Muscle of leg (tissue), 11 donors: ENCODE measurements around the gene AFF1. TPM values are rescaled to one million over a fixed set of nuclear protein-coding genes. Genes with fewer than 3 reads are reported as not detected.

Experiments
- DNase-seq: peaks from one replicate; pipeline ENCODE4 v3.0.0; 2013
- H3K27ac ChIP-seq: one replicate; pipeline ENCODE4 v1.5.1; 2013; ENCODE audit warnings: mild to moderate bottlenecking, low read length, control low read depth
- H3K27me3 ChIP-seq: one replicate; pipeline ENCODE4 v1.6.1; 2013; ENCODE audit warnings: low read length; ENCODE audit not compliant: control insufficient read depth, insufficient read depth
- H3K36me3 ChIP-seq: one replicate; pipeline ENCODE4 v1.6.1; 2013; ENCODE audit warnings: low read length; ENCODE audit not compliant: control insufficient read depth, insufficient read depth
- H3K4me1 ChIP-seq: one replicate; pipeline ENCODE4 v1.6.1; 2013; ENCODE audit warnings: low read length; ENCODE audit not compliant: control insufficient read depth, insufficient read depth
- H3K4me3 ChIP-seq: one replicate; pipeline ENCODE4 v1.5.1; 2013; ENCODE audit warnings: low read length, control low read depth
- H3K9me3 ChIP-seq: replicated peaks from 2 replicates; pipeline ENCODE4 v1.6.1; 2013; ENCODE audit warnings: low read depth, low read length; ENCODE audit not compliant: control insufficient read depth
- WGBS: methylation state at CpG from one replicate; pipeline ENCODE4 v1.1.5; 2013; ENCODE audit warnings: missing lambda C conversion rate; ENCODE audit not compliant: insufficient coverage; 5-methylcytosine and 5-hydroxymethylcytosine counted together
- polyA plus RNA-seq, 8 donors: library from polyadenylated mRNA; unstranded; fragments of 120-200 nt; gene quantifications; one replicate each; pipeline versions ENCODE4 v1.2.1 to v1.2.3, GENCODE V29; 2013; ENCODE audit warnings: inconsistent platforms in 1 of 8, low replicate concordance in 1 of 8; ENCODE audit not compliant: insufficient read length in 8 of 8, insufficient read depth in 1 of 8
- total RNA-seq: library from RNA; stranded (reverse); fragments of 120-200 nt; gene quantifications from one replicate; pipeline ENCODE4 v1.2.4, GENCODE V29; 2013

The AFF1 gene
- total and polyA plus RNA-seq, 9 donors = 12.2 to 19.6 (median 15.5) TPM

DNA sequence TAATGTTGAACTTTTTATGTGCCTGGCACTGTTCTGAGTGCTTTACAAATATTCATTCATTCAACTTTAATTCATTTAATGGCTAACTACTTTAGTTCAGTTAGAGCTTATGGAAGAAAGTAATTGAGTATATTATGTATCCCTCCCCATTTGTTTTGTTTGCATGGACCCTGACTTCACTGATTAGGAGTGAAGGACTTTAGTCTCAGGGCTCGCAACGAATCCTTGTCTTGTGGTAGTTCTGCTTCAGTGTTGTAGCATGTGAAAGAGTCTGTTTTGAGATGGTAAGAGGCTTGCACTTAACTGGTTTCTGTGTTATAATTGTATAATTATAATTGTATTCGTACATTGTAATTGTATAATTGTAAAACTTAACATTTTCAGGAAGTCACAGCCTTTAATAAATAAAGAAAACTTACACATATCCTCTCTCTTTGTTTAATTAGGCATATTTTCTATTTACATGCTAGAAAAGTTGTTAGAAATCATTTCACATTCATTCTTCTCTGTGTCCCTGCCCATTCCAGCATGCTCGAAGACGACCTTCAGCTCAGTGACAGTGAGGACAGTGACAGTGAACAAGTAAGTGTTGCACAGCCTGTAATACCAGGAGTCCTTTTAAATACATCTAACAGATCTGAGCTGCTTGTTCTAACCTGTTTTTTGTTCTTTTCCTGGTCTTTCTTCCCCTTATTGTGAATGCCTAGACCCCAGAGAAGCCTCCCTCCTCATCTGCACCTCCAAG is 170.5 kb downstream of the AFF1 start:
- Histone ChIP-seq H3K9me3 (no peaks in the 10 kb centered on the region), H3K27me3 (no peaks in the 10 kb centered on the region), H3K27ac (no peak overlapping the region), H3K4me3 (no peak overlapping the region), H3K36me3 (peaks cover 3% of the 10 kb centered on the region), H3K4me1 (peaks cover 4% of the 10 kb centered on the region)
- no CpG with 5 or more reads among the region's 5 CpGs for WGBS
- DNase-seq = no peak

DNA sequence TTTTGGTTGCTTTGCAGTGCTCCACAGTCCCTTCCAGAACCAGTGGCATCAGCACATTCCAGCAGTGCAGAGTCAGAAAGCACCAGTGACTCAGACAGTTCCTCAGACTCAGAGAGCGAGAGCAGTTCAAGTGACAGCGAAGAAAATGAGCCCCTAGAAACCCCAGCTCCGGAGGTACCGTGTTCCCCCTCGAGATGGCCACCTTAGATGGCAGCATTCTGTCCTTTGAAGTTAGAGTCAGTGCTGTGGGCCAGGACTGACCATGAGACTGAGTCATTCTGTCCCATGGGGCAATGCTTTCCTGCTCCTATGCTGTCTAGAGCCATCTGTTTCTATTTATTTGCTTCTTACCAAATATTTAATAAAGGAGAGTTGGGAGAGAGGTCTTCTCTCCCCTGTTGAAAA is 173.3 kb downstream of the AFF1 start:
- no peak overlapping the region for H3K4me3 ChIP-seq
- peak; percentile 63 for DNase-seq

DNA sequence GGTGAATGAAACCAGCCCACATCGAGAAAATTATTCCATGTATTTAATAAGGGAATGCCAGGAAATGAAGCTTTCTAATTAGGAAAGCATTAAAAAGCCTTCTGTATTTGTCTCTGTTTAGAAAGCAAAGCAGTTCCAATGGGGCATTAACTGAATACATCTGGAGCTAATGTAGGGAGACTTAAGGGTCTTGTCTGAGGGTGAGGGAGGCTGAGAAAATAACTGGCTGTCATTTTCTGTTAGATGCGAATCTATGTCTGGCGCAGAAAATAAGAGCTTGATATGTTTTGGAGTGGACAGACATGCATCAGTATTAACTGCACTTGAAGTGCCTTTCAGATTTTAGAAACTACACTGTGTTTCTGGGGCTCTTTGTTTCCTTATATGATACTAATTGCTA is 174.3 kb downstream of the AFF1 start:
- no peak for DNase-seq
- no peak overlapping the region for H3K27ac ChIP-seq
- peaks cover 3% of the 10 kb centered on the region for H3K36me3 ChIP-seq
- no peak overlapping the region for H3K4me3 ChIP-seq
- H3K4me1 ChIP-seq = peaks cover 4% of the 10 kb centered on the region
- WGBS = no CpG with 5 or more reads among the region's 3 CpGs
- H3K27me3 ChIP-seq = no peaks in the 10 kb centered on the region
- no peaks in the 10 kb centered on the region for H3K9me3 ChIP-seq

More for the DNA sequence above, 173.3 kb downstream of the AFF1 start:
- H3K9me3 ChIP-seq = no peaks in the 10 kb centered on the region
- H3K27me3 ChIP-seq = no peaks in the 10 kb centered on the region
- H3K36me3 ChIP-seq = peaks cover 3% of the 10 kb centered on the region
- peaks cover 4% of the 10 kb centered on the region for H3K4me1 ChIP-seq
- WGBS = 33% methylated on average over 5 of the region's 5 CpGs
- peak overlapping the region; percentile 48 for H3K27ac ChIP-seq

DNA sequence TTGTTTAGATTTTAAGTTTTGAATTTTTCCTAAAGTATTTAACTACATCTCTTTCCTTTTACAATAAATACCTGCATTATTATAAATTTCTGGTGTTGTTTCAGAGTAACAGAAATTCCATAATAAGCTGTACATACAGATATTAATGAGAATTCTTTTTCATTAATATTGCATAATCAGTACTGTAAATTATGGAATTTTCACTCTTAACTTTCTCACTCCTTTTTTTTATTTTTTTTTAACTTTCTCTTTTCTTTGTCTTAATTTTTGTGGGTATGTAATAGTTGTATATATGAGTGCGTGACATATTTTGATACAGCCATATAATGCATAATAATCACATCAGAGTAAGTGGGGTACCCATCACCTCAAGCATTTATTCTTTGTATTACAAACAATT is 175.1 kb downstream of the AFF1 start:
- WGBS = no CpG with 5 or more reads among the region's 1 CpG
- no peaks in the 10 kb centered on the region for H3K9me3 ChIP-seq
- H3K27ac ChIP-seq = no peak overlapping the region
- no peak for DNase-seq
- peaks cover 4% of the 10 kb centered on the region for H3K4me1 ChIP-seq
- H3K4me3 ChIP-seq = no peak overlapping the region
- H3K36me3 ChIP-seq = peaks cover 8% of the 10 kb centered on the region
- H3K27me3 ChIP-seq = no peaks in the 10 kb centered on the region

DNA sequence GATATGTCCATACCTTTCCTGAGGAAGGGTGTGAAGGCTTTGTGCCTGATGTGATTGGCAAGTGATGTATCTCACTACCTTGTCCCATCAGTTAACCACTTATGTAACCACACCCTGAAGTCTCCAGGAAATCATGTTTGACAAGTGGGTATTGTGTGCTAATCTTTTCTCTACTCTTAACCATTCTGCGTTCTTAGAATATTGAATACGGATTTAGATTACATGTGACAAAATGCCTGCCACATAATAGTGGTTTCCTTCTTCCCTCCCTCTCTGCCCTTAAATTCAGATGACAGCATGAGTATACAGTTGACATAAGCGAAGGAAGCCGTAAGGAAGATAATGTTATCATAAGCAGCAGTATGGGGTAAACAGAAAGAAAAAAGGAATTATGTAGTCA is 177.3 kb downstream of the AFF1 start:
- no peak overlapping the region for H3K27ac ChIP-seq

DNA sequence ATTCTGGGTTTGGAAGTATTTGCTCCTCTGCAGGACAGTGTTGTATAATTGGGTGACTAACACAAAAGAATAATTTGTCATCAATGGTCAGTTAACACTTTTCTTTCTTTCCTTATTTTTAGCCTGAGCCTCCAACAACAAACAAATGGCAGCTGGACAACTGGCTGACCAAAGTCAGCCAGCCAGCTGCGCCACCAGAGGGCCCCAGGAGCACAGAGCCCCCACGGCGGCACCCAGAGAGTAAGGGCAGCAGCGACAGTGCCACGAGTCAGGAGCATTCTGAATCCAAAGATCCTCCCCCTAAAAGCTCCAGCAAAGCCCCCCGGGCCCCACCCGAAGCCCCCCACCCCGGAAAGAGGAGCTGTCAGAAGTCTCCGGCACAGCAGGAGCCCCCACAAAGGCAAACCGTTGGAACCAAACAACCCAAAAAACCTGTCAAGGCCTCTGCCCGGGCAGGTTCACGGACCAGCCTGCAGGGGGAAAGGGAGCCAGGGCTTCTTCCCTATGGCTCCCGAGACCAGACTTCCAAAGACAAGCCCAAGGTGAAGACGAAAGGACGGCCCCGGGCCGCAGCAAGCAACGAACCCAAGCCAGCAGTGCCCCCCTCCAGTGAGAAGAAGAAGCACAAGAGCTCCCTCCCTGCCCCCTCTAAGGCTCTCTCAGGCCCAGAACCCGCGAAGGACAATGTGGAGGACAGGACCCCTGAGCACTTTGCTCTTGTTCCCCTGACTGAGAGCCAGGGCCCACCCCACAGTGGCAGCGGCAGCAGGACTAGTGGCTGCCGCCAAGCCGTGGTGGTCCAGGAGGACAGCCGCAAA is 179.6 kb downstream of the AFF1 start:
- Histone ChIP-seq H3K4me1 (peaks cover 2% of the 10 kb centered on the region), H3K27ac (no peak overlapping the region), H3K27me3 (no peaks in the 10 kb centered on the region), H3K36me3 (peaks cover 13% of the 10 kb centered on the region), H3K9me3 (no peaks in the 10 kb centered on the region), H3K4me3 (no peak overlapping the region)
- DNase-seq = no peak
- WGBS = 86% methylated on average over 17 of the region's 24 CpGs

More for the DNA sequence above, 177.3 kb downstream of the AFF1 start:
- H3K9me3 ChIP-seq = no peaks in the 10 kb centered on the region
- no peaks in the 10 kb centered on the region for H3K27me3 ChIP-seq
- H3K4me1 ChIP-seq = peaks cover 6% of the 10 kb centered on the region
- no peak overlapping the region for H3K4me3 ChIP-seq
- DNase-seq = no peak
- WGBS = no CpG with 5 or more reads among the region's 4 CpGs
- peaks cover 13% of the 10 kb centered on the region for H3K36me3 ChIP-seq

DNA sequence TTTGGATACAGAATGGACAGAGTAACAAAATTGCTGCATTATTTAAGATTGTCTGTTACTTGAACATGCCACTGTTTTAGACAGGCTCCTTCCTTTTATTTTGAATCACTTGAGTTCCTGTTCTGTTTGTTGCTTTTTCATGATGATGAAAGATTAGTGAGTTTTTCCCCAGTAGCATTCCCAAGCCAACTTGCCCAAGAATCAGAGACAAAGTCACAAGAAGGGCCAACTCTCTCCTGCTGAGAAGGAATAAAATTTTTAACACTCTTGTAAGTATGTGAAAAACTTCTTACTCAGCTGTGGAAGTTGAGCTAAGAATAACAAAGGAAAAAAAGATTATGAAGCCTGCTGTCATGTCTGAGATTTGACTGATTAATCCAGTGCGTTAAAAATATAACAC is 181.4 kb downstream of the AFF1 start:
- H3K27me3 ChIP-seq = no peaks in the 10 kb centered on the region
- no peak overlapping the region for H3K27ac ChIP-seq
- H3K4me1 ChIP-seq = peaks cover 10% of the 10 kb centered on the region
- H3K9me3 ChIP-seq = no peaks in the 10 kb centered on the region
- 100% methylated on average over 1 of the region's 1 CpG for WGBS
- DNase-seq = no peak
- no peak overlapping the region for H3K4me3 ChIP-seq
- peaks cover 13% of the 10 kb centered on the region for H3K36me3 ChIP-seq

DNA sequence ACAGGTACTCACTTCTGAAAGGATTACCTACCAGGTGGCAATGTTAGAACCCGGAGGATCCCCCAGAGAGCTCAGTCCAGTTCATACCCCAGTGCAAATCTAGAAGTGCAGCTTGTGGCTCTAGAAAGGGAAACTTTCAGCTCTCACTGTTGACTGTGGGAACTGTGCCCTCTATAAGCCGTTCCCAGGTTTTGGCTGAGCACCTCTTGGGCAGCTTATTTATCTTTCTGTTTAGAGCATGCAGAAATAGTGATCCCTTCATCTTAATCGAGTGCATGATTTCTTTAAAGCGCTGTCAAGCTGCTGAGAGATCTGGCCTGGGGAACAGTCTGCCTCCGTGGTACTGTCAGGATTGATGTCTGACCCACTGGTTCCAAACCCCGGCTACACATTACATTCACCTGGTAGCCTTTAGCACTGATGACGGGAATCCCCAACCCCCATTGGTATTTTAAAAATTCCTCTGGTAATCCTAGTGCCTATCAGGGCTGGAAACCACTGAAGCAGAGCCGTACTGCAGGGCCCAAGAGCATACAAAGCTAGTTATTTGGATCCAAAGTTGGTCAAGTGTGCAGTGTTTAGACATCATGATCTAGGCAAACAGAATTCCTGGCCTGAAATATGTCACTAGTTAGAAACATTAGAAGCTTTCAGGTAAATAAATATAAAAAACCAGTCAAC is 182.4 kb downstream of the AFF1 start:
- no peak for DNase-seq
- Histone ChIP-seq H3K4me1 (peaks cover 12% of the 10 kb centered on the region), H3K4me3 (no peak overlapping the region), H3K27me3 (no peaks in the 10 kb centered on the region), H3K9me3 (no peaks in the 10 kb centered on the region), H3K27ac (no peak overlapping the region), H3K36me3 (peaks cover 13% of the 10 kb centered on the region)
- 54% methylated on average over 3 of the region's 8 CpGs for WGBS

DNA sequence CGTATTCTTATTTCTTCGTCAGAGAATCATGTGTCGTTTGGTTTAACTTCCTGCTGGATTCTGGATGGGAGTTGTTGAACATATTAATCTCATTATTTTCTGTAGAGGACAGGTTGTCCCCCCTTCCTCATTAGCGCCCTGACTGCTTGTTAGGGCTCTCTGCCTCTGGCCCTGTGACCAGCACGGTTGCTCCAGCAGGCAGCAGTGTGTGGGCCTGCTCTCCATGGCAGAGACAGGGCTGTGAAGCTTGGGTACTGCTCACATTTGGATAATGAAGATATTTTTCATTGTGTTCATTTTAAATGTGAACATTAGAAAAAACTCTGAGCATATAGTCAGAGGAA is 182.9 kb downstream of the AFF1 start:
- H3K27ac ChIP-seq = no peak overlapping the region
- H3K4me1 ChIP-seq = peaks cover 12% of the 10 kb centered on the region
- WGBS = 60% methylated on average over 1 of the region's 5 CpGs

DNA sequence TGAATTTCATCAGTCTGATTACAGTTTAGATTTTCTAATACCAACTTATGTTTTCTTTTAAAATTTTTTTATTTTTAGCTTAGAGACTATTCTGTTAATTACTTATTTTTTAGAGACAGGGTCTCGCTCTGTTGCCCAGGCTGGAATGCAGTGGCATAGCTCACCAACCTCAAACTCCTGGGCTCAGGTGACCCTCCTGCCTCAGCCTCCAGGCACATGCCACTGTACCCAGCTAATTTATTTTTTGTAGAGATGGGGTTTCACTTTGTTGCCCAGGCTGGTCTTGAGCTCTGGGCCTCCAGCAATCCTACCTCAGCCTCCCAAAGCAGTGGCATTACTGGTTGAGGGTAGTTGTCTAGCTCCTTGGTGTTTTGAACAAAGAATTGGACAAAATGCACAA is 183.6 kb downstream of the AFF1 start:
- WGBS = no CpG with 5 or more reads among the region's 1 CpG
- H3K27ac ChIP-seq = no peak overlapping the region
- no peak overlapping the region for H3K4me3 ChIP-seq
- H3K4me1 ChIP-seq = peaks cover 12% of the 10 kb centered on the region
- H3K36me3 ChIP-seq = peaks cover 13% of the 10 kb centered on the region
- no peak for DNase-seq
- no peaks in the 10 kb centered on the region for H3K27me3 ChIP-seq
- no peaks in the 10 kb centered on the region for H3K9me3 ChIP-seq

More for the DNA sequence above, 182.9 kb downstream of the AFF1 start:
- no peak for DNase-seq
- Histone ChIP-seq H3K27me3 (no peaks in the 10 kb centered on the region), H3K4me3 (no peak overlapping the region), H3K9me3 (no peaks in the 10 kb centered on the region), H3K36me3 (peaks cover 13% of the 10 kb centered on the region)
